Activated T-helper 1 cell treated with anti-CD3 and anti-CD28 coated beads, Interleukin-12 subunit alpha, Interleukin-12 subunit beta, Interleukin-2, Interleukin-4 antibody, amounts not matched to agents 30 ng/mL and 10 ng/mL and 1 ng/mL, durations not matched to agents 14 hours and 24 hours and 36 hours (primary cell): ENCODE data around the gene LUC7L2. TPM values are rescaled to one million over a fixed set of nuclear protein-coding genes. Genes with fewer than 3 reads are reported as not detected.
"Not testable (repeated sequence)": the region's sequence is repeated elsewhere in the genome, so short reads cannot be mapped to it uniquely, and the experiment has no call there.

Experiments used
- DNase-seq: peaks from one replicate; pipeline ENCODE4 v3.0.0; 2021; ENCODE audit warnings: low spot score
- H3K27ac Mint-ChIP-seq: one replicate; pipeline ENCODE4 v1.8.0; 2021; ENCODE audit warnings: mild to moderate bottlenecking, mixed read lengths
- H3K27me3 Mint-ChIP-seq: one replicate; pipeline ENCODE4 v1.8.0; 2022; ENCODE audit warnings: mild to moderate bottlenecking, moderate library complexity, mixed read lengths; ENCODE audit not compliant: insufficient read depth
- H3K36me3 Mint-ChIP-seq: one replicate; pipeline ENCODE4 v1.8.0; 2021; ENCODE audit warnings: low read depth, mixed read lengths
- H3K4me1 Mint-ChIP-seq: one replicate; pipeline ENCODE4 v1.8.0; 2021; ENCODE audit warnings: low read depth, mixed read lengths
- H3K4me3 Mint-ChIP-seq: one replicate; pipeline ENCODE4 v1.8.0; 2021; ENCODE audit warnings: mild to moderate bottlenecking, moderate library complexity, mixed read lengths
- H3K9me3 Mint-ChIP-seq: one replicate; pipeline ENCODE4 v1.8.0; 2021; ENCODE audit warnings: mixed read lengths
- intact Hi-C: fragments of 100-400 bp; cut with micrococcal nuclease; formaldehyde crosslinking; loops from one replicate; pipeline ENCODE4 v1.15.1; 2024
- total RNA-seq: library from RNA; stranded (reverse); gene quantifications from 2 replicates; pipeline ENCODE4 v1.2.3, GENCODE V29; 2022

LUC7L2 gene
- total RNA-seq, 1 donor from 2014 or later: 179 TPM

- DNase-seq: no peak
- Mint-ChIP-seq H3K36me3 (no peaks in the 10 kb centered on the region), H3K27me3 (peaks cover 4% of the 10 kb centered on the region), H3K4me3 (no peak overlapping the region), H3K4me1 (no peaks in the 10 kb centered on the region), H3K9me3 (no peaks in the 10 kb centered on the region), H3K27ac (no peak overlapping the region)
- intact Hi-C loops: no loop called here
Measured at GRCh38 chr7:139446051-139446890, 86.6 kb downstream of the LUC7L2 start.

- intact Hi-C loops: no loop called here
- Mint-ChIP-seq H3K4me3 (no peak overlapping the region), H3K4me1 (no peaks in the 10 kb centered on the region), H3K9me3 (no peaks in the 10 kb centered on the region), H3K27me3 (no peaks in the 10 kb centered on the region), H3K36me3 (no peaks in the 10 kb centered on the region), H3K27ac (no peak overlapping the region)
- DNase-seq: no peak
Measured at GRCh38 chr7:139450851-139451250, 91.2 kb downstream of the LUC7L2 start.

GRCh38 chr7:139451638-139452037 lies 91.9 kb downstream of the LUC7L2 start:
- H3K4me1 Mint-ChIP-seq: no peaks in the 10 kb centered on the region
- no peaks in the 10 kb centered on the region for H3K27me3 Mint-ChIP-seq
- intact Hi-C loops: no loop called here
- H3K27ac Mint-ChIP-seq: no peak overlapping the region
- H3K4me3 Mint-ChIP-seq: no peak overlapping the region
- H3K36me3 Mint-ChIP-seq: no peaks in the 10 kb centered on the region
- no peak for DNase-seq
- H3K9me3 Mint-ChIP-seq: no peaks in the 10 kb centered on the region

- Mint-ChIP-seq H3K4me3 (no peak overlapping the region), H3K27ac (no peak overlapping the region), H3K36me3 (no peaks in the 10 kb centered on the region), H3K4me1 (no peaks in the 10 kb centered on the region), H3K27me3 (no peaks in the 10 kb centered on the region), H3K9me3 (no peaks in the 10 kb centered on the region)
- intact Hi-C loops: no loop called here
- no peak for DNase-seq
Measured at GRCh38 chr7:139452958-139453672, 93.4 kb downstream of the LUC7L2 start.

DNA sequence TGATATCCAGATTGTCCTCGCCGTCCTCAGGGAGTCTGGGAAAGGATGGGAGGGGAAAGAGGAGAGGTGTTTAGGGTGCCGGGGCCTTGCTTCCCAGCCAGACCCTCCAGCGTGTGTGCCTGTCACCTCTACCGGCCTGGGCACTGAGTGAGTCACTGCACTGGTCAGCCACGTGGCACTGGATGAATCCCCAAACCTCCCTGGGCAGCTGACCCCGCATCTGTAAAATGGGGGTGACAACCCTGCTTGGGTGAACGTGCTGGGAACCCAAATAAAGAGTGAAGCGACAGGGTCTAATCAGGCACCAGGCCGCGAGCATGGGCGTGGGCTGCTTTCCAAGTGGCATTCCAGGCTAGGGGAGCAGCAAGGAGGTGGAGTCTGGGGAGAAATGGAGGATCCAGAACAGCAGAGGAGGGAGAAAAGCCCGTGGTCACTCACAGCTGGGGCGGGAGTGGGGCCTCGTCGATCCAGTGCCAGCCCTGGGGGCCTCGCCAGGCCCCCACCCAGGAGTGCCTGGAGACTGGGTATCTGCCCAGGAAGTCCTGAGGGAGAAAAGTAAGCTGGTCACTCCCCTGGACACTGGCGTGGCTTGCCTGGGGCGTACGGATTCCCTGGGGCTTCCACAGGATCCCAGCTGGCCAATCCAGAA lies 94.1 kb downstream of the LUC7L2 start:
- Mint-ChIP-seq H3K27ac (no peak overlapping the region), H3K9me3 (no peaks in the 10 kb centered on the region), H3K4me3 (no peak overlapping the region), H3K36me3 (no peaks in the 10 kb centered on the region), H3K4me1 (no peaks in the 10 kb centered on the region), H3K27me3 (no peaks in the 10 kb centered on the region)
- intact Hi-C loops: no loop called here
- no peak for DNase-seq

- intact Hi-C loops: no loop called here
- DNase-seq: no peak
- H3K9me3 Mint-ChIP-seq: no peaks in the 10 kb centered on the region
- H3K27ac Mint-ChIP-seq: no peak overlapping the region
- H3K4me1 Mint-ChIP-seq: no peaks in the 10 kb centered on the region
- no peak overlapping the region for H3K4me3 Mint-ChIP-seq
- H3K27me3 Mint-ChIP-seq: no peaks in the 10 kb centered on the region
- no peaks in the 10 kb centered on the region for H3K36me3 Mint-ChIP-seq
Measured at GRCh38 chr7:139455789-139456188, 96.1 kb downstream of the LUC7L2 start.

- H3K27ac Mint-ChIP-seq: no peak overlapping the region
- H3K9me3 Mint-ChIP-seq: no peaks in the 10 kb centered on the region
- no peak overlapping the region for H3K4me3 Mint-ChIP-seq
- H3K4me1 Mint-ChIP-seq: no peaks in the 10 kb centered on the region
- no peak for DNase-seq
- no peaks in the 10 kb centered on the region for H3K27me3 Mint-ChIP-seq
- no peaks in the 10 kb centered on the region for H3K36me3 Mint-ChIP-seq
- intact Hi-C loops: no loop called here
Measured at GRCh38 chr7:139456511-139456910, 96.8 kb downstream of the LUC7L2 start.

- Mint-ChIP-seq H3K27me3 (no peaks in the 10 kb centered on the region), H3K9me3 (no peaks in the 10 kb centered on the region), H3K4me1 (no peaks in the 10 kb centered on the region), H3K4me3 (no peak overlapping the region), H3K36me3 (no peaks in the 10 kb centered on the region), H3K27ac (no peak overlapping the region)
- DNase-seq: no peak
- intact Hi-C loops: no loop called here
Measured at GRCh38 chr7:139457153-139457946, 97.7 kb downstream of the LUC7L2 start.

- H3K9me3 Mint-ChIP-seq, intact Hi-C loops, DNase-seq, H3K4me3 Mint-ChIP-seq, H3K4me1 Mint-ChIP-seq, H3K27me3 Mint-ChIP-seq, H3K36me3 Mint-ChIP-seq, H3K27ac Mint-ChIP-seq: not testable (repeated sequence)
Measured at GRCh38 chr7:139463421-139463820, 103.7 kb downstream of the LUC7L2 start.

DNA sequence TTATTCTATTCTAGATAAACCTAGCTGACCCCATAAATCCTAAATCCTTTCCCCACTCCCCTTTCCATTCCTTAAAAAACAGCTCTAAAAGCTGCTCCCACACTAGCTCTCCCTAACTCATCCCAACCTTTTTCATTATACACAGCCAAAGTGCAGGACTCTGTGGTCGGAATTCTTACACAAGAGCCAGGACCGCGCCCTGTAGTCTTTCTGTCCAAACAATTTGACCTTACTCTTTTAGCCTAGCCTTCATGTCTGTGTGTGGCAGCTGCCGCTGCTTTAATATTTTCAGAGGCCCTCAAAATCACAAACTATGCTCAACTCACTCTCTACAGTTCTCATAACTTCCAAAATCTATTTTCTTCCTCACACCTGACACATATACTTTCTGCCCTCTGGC lies 104.8 kb downstream of the LUC7L2 start:
- H3K27ac Mint-ChIP-seq, H3K4me3 Mint-ChIP-seq, intact Hi-C loops, H3K36me3 Mint-ChIP-seq, H3K9me3 Mint-ChIP-seq, H3K4me1 Mint-ChIP-seq, DNase-seq, H3K27me3 Mint-ChIP-seq: not testable (repeated sequence)

- H3K4me1 Mint-ChIP-seq, H3K27me3 Mint-ChIP-seq, H3K36me3 Mint-ChIP-seq, H3K27ac Mint-ChIP-seq, intact Hi-C loops, H3K4me3 Mint-ChIP-seq, DNase-seq, H3K9me3 Mint-ChIP-seq: not testable (repeated sequence)
Measured at GRCh38 chr7:139465072-139465471, 105.4 kb downstream of the LUC7L2 start.

DNA sequence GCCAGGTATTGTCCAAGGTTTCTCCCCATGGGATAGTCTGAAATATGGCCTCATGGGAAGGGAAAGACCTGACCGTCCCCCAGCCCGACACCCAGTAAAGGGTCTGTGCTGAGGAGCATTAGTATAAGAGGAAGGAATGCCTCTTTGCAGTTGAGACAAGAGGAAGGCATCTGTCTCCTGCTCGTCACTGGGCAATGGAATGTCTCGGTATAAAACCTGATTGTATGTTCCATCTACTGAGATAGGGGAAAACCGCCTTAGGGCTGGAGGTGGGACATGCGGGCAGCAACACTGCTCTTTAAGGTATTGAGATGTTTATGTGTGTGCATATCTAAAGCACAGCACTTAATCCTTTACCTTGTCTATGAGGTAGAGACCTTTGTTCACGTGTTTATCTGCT lies 108.0 kb downstream of the LUC7L2 start:
- H3K4me1 Mint-ChIP-seq, intact Hi-C loops, H3K27me3 Mint-ChIP-seq: not testable (repeated sequence)

More for the DNA sequence above, 108.0 kb downstream of the LUC7L2 start:
- DNase-seq, H3K9me3 Mint-ChIP-seq, H3K4me3 Mint-ChIP-seq, H3K27ac Mint-ChIP-seq, H3K36me3 Mint-ChIP-seq: not testable (repeated sequence)
